Renal cortex interstitium (tissue), 11 donors: ENCODE results near the gene ACSM3. TPM values are rescaled to one million over a fixed set of nuclear protein-coding genes. Genes with fewer than 3 reads are reported as not detected.
A peak's percentile ranks its signal among the peaks of the same experiment; 100 is the strongest.
"Not testable (repeated sequence)": the region's sequence is repeated elsewhere in the genome, so short reads cannot be mapped to it uniquely, and the experiment has no call there.

ENCODE experiments used
- DNase-seq, 11 donors: peaks; one replicate each; pipeline ENCODE4 v3.0.0-alpha.2; 2013; ENCODE audit warnings: low read depth in 9 of 11, low spot score in 4 of 11; ENCODE audit errors: extremely low read depth in 1 of 11
- polyA plus RNA-seq, 3 donors: library from polyadenylated mRNA; unstranded; fragments of 120-200 nt; gene quantifications; one replicate each; pipeline ENCODE4 v1.2.1, GENCODE V29; 2013; ENCODE audit not compliant: insufficient read length in 3 of 3

Gene ACSM3
- polyA plus RNA-seq, 3 donors, result 97.6 to 119 (median 101) TPM

- no peak for DNase-seq
Measured at GRCh38 chr16:20747030-20747816, 16.6 kb upstream of the ACSM3 start.

- no peak for DNase-seq
Measured at GRCh38 chr16:20749474-20749873, 14.3 kb upstream of the ACSM3 start.

- no peak for DNase-seq
Measured at GRCh38 chr16:20750558-20750957, 13.3 kb upstream of the ACSM3 start.

- DNase-seq, result no peak
Measured at GRCh38 chr16:20753727-20754126, 10.1 kb upstream of the ACSM3 start.

GRCh38 chr16:20755238-20755637 is 8.6 kb upstream of the ACSM3 start:
- DNase-seq, result no peak

- DNase-seq, result not testable (repeated sequence)
Measured at GRCh38 chr16:20755799-20756198, 8.0 kb upstream of the ACSM3 start.

- DNase-seq, result peak in 2 of 11 donors; percentile 32 to 42
Measured at GRCh38 chr16:20760346-20760745, 3.5 kb upstream of the ACSM3 start.

- no peak for DNase-seq
Measured at GRCh38 chr16:20761175-20761574, 2.6 kb upstream of the ACSM3 start.

- no peak for DNase-seq
Measured at GRCh38 chr16:20762404-20763123, 1.2 kb upstream of the ACSM3 start.

GRCh38 chr16:20764448-20764847 is 634 bp downstream of the ACSM3 start:
- DNase-seq, result not testable (repeated sequence)

- no peak for DNase-seq
Measured at GRCh38 chr16:20765732-20766131, 1.9 kb downstream of the ACSM3 start.

GRCh38 chr16:20766294-20766693 is 2.5 kb downstream of the ACSM3 start:
- no peak for DNase-seq

GRCh38 chr16:20767577-20767976 is 3.8 kb downstream of the ACSM3 start:
- DNase-seq, result no peak

- no peak for DNase-seq
Measured at GRCh38 chr16:20768121-20768520, 4.3 kb downstream of the ACSM3 start.

GRCh38 chr16:20768818-20769217 is 5.0 kb downstream of the ACSM3 start:
- no peak for DNase-seq

- DNase-seq, result no peak
Measured at GRCh38 chr16:20773679-20774078, 9.9 kb downstream of the ACSM3 start.

GRCh38 chr16:20774703-20775362 is 11.0 kb downstream of the ACSM3 start:
- DNase-seq, result peak in 2 of 11 donors; percentile 18 to 22

- no peak for DNase-seq
Measured at GRCh38 chr16:20781697-20782096, 17.9 kb downstream of the ACSM3 start.

GRCh38 chr16:20782470-20782869 is 18.7 kb downstream of the ACSM3 start:
- no peak for DNase-seq

- DNase-seq, result no peak
Measured at GRCh38 chr16:20784204-20784603, 20.4 kb downstream of the ACSM3 start.
